Activated effector memory CD4-positive, alpha-beta T cell treated with Interleukin-2 at 50 U/mL for 16 hours (primary cell): ENCODE results near the gene ARL5A.
"Not testable (repeated sequence)": the region's sequence is repeated elsewhere in the genome, so short reads cannot be mapped to it uniquely, and the experiment has no call there.

ENCODE experiments used
- DNase-seq: peaks from one replicate; pipeline ENCODE4 v3.0.0-alpha.2; 2020

The ARL5A gene, protein sequence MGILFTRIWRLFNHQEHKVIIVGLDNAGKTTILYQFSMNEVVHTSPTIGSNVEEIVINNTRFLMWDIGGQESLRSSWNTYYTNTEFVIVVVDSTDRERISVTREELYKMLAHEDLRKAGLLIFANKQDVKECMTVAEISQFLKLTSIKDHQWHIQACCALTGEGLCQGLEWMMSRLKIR

DNA sequence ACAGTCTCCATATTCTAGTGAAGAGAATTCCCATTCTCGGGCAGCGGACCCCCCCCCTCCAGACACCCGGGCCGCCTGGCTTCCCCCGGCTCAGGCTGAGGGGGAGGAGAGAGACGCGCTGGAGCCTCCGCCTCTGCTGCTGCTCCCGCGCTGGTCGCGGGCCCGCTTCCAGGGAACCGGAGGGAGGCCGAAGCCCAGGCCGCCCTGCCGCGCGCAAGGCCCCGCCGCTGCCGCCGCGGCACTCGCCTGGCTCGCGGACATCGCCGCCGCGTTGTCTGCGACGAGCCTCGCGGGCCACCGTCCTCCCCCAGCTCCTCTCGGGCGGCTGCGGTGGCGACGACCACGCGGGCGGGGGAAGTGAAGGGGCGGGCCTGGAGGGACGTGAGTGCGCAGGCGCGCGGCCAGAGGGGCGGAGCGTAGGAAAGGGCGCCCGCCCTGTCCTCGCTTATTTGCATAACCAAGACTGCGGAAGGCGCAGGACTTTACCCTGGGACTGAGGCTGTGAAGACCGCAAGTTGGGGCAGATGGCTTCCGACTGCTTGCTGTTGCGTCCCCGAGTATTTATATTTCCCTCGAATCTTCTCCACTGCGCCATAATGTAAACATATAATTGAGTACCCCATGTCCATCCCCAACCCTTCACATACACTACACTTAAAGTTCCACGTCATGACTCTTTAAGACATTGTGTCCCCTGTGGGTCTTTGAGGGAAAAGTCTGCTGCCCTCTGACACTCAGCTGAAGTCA, at the start of gene ARL5A:
TSS of gene ARL5A (minus strand) at position 279 of the 747 bp plus-strand sequence. CDS start at position 34, 245 bp downstream.
- DNase-seq = peak; percentile 94

DNA sequence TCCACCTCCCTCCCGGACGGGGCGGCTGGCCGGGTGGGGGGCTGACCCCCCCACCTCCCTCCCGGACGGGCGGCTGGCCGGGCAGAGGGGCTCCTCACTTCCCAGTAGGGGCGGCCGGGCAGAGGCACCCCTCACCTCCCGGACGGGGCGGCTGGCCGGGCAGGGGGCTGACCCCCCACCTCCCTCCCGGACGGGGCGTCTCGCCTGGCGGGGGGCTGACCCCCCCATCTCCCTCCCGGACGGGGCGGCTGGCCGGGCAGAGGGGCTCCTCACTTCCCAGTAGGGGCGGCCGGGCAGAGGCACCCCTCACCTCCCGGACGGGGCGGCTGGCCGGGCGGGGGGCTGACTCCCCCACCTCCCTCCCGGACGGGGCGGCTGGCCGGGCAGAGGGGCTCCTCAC, 47.4 kb upstream of the ARL5A start:
- DNase-seq = not testable (repeated sequence)

DNA sequence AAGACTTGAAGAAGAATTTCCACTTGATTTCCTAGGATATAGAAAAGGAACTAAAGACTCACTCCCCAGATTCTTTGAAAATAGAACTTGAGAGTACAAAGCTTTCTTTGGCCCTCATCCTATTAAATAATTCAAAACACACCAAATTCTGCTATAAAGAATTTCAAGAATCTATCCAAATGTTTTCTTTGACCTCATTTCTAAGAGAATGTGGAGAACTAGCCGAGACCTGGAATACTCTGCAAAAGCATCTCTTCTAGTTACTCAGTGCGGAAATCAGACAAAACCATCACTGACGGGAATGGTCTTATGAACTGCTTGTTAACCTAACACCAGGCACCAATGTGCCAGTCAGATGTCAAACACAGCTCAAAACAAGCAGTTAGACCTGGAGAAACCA, 44.2 kb upstream of the ARL5A start:
- DNase-seq = no peak

DNA sequence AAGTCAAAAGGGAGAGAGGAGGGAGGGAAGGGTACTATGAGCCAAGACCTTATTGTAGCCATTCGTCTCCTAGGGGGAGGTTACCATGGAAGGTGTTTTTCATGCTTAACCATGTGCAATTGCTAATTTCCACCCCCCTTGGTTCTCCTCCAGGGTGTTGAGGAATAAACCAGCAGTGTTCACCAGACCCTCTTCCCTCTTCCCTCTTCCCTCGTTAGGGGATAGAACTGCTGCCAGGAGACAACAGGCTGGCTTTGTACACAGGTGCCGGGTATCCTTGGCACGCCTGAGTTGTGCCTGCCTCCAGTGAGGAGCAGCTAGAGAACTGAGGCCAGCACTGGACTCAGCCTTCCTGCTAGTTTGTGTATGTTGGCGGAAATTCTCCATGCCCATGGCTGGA, 41.1 kb upstream of the ARL5A start:
- no peak for DNase-seq

DNA sequence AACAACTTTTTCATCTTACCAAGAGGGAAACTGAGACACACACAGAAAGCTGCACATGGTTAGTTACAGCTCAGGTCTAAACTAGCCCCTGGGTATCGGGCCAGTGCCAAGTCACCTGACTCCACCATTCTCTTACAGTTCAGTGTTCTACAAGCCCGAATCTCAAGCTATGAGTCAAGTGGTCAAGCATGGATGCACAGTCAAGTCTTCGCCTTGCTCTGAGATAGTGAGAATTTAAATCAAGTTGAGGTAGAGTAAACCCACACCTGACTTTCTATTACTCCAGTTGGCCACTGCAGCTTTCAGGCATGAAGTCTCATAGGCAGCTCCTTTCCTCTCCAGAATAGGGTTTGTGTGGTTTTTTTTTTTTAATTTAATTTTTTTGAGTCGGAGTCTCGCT, 34.5 kb upstream of the ARL5A start:
- DNase-seq = no peak

DNA sequence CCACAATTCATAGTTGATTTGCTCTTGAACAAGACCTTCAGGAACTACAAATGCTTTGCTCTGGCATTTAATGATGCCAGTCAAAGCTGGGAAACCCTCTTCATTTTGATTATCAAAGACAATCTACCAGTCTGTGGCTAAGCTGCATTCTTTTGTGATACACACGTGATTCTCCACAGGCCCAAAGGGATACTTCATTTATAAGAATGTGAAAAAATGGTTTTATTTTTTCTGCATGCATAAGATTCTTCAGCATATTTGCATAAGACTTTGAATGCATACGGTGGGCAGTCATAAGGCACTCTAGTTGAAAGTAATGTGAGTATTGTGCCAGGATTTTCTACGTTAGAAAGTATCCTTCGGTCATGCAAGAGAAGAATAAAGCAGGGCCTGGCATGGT, 33.0 kb upstream of the ARL5A start:
- no peak for DNase-seq

DNA sequence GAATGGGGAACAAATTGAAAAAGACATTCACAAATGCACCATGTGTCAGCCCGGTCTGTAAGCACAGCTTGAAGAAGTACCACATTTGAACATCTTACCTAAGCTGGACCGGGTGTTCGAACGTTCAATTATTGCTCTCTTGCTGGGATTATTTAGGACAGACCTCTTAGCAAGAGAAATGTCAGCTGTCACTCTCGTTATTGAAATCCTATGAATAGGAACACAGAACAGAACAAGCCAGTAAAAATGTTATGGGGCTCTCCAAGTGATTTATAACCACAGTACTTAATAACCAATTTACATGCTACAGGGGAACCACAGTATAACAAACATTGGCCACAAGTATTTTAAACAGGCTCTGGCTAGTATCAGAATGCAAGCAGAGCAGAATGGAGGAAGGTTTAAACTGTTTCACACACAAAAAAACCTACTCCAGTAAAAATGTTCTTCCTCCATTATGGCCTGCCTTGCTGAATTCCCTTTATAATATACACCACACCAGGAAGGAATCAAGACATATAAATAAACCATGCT, 32.5 kb upstream of the ARL5A start:
- DNase-seq = no peak

DNA sequence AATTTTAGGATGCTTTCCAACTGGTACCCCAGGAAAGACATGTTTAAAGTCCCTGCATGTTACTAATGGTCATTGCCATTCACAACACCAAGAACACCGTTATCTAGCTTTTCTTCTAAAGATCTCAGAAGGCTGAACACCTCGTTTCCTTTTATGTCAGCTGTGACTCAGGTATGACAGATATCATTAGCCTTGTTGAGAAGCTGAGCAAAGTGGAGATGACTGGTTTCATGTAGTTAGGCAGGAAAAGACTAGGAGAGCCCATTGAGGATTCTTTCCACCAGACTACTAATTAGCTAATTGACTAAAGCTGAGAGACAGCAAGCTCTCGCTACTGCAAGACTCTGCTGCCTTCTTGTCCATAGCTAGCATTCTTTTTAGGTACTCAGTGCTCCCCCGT, 32.0 kb upstream of the ARL5A start:
- no peak for DNase-seq

DNA sequence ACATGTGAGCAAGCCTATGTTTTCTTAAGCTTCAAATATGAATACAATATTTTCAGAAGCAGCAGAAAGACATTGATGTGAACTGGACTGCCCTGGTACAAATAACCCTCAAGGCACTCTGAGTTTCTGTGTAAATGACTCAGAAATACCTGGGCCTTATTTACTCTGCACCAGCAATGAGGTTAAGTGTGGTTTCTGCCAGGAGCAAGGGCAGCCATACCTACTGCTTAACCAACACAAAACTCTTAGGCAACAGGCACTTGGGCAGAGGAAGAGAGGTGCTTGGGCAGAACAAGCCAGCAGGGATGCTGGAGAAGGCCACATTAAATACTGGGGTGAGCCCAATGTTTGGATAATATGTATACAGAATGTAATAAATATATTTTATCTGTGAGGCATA, 29.4 kb upstream of the ARL5A start:
- DNase-seq = no peak

DNA sequence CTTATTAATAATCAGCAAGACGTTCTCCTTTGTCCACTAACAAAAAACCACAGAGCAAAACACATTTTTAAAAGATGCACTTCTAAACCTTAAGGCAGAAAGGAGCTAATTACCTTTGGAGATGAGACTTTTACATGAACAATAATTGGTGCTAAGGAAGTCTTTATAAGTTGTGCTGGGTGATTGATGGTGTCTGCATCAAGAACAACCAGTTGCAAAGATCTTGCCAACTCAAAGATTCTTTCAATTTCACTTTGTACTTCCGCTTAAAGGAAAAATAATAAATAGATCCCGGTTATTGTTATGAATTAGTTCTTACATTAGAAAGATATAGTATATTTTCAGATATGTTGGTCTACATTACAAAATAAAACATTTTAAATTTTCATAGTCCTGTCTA, 26.9 kb upstream of the ARL5A start:
- no peak for DNase-seq

DNA sequence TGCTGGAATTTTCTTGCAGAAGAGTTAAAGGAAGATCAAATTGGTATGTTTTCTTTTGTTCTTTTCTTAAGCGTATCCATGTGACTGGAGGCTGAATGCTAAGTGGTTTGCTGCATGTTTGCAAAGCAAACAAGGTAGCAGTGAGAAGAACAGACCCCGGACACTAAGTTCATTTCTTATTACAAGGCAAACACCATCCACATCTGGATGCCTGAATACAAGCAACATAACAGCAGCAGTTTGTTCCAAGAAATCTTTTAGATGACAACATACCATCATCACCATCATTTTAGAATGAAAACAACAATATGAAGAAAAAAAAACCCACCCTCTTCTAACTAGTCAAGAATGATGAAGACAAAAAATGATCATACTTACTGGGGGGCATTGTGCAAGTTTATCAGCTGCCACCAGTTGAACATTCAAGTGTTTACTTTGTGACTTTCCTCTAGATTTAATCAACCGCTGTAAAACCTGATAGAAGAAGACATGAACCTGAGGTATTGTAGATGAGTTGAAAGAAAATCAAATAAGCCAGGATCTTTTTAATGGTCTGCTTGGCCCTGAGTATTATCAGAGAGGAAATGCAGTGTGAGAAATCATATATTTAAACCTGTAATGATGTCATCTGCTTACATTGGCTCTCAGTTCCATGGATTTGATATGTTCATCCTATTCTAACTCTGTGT, 25.0 kb upstream of the ARL5A start:
- no peak for DNase-seq

DNA sequence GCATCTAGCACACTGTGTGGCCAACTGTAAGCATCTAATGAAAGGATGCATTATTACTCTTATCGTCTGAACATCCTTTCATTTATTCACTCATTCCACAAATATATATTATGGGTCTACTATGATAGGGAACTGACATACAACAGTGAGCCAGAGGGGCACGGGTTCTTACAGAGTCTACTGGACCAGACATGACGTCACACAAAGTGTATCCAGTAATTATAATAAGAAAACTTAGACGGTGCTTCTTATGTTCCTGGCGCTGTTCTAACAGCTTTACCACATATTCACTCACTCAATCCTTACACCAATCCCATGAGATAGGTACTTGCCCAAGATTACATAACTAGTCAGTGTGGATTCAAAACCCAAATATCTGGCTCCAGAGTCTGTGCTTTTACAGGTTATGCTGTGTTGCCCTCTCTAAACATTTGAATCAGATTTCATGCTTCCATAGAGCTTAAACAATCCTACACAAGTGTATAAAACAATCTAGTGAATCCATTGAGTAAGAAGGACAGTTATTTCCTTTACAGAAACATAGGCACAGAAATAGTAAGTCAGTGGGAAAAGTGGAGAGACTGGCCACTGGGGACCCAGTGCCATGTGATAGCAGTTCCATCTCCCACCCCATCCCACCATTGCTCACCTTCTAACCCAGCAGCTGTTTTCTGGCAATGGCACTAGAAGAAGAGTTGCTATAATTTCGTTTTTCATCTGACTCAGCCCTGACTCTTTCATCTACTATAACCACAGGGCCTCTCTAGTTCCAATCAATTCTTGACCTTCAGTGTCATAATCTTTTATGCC, 24.2 kb upstream of the ARL5A start:
- DNase-seq = no peak

DNA sequence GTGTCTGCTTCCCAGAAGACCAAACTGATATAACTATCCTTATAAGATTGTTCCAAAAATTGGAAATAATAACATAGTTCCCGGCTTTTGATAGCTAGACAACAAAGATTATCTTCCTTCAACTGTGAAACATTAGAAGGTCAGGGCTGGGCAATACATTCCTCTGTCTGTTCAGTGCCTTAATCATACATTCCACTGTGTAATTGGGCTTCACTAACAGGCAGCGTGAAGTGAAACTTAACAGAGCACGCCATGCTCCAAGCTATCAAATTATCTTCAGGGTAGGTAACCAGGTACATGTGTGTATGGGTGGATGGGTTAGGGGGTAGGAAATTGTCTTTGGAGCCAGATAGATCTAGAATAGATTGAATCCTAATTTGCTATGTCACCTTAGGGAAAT, 23.5 kb upstream of the ARL5A start:
- no peak for DNase-seq

DNA sequence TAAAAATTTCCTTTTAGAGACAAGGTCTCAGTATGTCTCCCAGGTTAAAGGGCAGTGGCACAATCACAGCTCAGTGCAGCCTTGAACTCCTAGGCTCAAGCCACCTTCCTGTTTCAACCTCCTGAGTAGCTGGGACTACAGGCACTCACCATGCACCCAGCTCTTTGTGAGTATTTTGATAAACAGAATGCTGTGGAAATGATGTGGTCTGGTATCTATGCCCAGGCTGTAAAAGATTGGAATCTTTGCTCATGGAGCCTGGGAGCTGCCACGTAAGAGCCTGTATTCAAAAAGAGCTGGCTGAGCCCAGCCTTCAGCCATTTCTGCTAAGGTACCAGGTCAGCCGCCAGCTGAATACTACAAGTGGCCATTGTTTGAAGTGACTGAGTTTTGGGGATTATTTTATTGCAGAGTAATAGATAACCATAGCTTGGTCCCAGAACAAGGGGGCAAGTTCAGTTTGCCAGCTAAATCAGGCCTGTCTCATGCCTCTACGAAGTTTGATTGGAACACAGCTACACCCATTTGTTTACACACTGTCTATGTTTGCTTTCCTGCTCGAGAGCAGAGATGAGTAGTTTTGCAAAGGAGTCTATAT, 21.3 kb upstream of the ARL5A start:
- no peak for DNase-seq

DNA sequence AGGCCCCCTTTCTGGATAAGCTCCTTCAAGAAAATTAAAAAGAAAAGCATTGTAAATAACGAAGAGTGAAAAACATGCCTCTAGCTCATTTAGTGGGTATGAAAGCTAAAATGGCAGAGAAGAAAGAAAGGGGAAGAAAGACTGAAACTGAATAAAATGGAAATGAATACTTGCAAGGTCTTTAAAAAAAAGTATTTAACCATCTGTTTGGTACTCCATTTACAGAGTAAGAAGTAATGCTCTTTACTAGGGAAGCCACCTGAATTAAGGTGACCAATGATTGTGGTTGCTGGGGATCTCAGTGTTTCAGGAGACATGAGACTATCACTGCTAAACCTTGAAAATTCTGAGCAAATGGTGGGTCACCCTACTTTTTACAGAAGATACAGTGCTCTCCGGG, 17.7 kb upstream of the ARL5A start:
- no peak for DNase-seq

DNA sequence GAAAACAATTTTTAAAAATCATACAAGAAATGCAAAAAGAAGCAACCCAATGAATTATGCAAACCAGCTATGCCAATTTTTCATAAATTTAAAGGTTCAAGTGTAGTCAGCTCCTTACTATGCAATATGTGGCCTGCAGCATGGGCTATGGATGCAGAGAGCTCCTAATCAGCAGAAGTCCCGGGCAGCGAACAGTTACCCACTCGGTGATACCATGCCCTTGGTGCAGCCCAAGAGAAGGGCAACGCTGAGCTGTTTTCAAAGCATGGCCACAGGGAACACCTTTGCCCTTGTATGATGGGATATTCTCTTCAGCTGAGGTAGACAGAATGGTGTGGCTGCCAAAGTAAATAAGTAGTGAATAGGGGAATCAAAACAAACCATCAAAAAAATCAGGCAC, 17.3 kb upstream of the ARL5A start:
- DNase-seq = no peak

DNA sequence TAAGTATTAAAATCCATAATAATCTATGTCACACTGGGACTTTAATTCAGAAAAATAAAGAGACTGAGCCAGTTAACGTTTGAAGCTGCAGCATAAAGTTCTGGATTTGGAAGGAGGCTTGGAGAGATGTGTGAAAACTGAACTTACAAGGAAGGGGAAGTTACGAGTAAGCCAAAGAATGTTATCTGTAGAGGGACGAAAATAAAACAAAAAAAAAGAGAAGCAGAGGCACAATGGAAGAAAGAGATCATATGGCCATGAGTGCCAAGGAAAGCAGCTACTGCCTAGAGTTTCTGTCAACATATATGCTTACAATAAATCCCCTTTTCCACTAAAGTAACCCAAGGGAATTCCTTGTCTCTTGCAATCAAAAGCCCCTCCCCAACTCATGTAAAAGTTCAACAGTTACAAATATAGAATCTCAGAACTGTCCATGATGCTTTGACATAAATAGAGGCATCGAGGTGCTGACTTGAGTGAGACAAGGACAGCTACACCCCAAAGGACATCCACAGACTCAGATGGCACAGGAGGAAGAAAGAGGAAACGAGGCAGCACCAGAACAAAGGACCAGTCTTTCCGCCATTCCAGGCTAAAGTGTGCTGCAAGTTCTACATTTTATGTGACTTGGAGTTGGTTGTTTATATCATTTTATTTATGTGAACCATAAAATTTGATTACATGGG, 16.1 kb upstream of the ARL5A start:
- DNase-seq = no peak

DNA sequence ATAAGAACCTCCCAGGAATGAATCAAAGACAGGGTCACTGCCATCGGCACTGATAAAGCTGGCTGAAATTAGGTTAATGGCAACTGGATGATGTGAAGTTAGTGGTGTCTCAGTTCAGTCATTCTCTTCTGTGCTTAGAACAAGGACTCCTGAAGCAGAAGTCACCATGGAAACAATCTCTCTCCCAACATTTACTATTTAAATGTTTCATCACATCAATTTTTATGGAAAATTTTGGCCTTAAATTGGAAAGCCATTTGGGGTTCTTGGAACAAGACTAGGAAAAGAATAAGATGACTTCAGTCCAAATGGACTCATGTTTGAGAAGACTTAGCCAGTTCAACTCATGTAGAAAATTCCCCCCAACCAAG, 15.5 kb upstream of the ARL5A start:
- no peak for DNase-seq

DNA sequence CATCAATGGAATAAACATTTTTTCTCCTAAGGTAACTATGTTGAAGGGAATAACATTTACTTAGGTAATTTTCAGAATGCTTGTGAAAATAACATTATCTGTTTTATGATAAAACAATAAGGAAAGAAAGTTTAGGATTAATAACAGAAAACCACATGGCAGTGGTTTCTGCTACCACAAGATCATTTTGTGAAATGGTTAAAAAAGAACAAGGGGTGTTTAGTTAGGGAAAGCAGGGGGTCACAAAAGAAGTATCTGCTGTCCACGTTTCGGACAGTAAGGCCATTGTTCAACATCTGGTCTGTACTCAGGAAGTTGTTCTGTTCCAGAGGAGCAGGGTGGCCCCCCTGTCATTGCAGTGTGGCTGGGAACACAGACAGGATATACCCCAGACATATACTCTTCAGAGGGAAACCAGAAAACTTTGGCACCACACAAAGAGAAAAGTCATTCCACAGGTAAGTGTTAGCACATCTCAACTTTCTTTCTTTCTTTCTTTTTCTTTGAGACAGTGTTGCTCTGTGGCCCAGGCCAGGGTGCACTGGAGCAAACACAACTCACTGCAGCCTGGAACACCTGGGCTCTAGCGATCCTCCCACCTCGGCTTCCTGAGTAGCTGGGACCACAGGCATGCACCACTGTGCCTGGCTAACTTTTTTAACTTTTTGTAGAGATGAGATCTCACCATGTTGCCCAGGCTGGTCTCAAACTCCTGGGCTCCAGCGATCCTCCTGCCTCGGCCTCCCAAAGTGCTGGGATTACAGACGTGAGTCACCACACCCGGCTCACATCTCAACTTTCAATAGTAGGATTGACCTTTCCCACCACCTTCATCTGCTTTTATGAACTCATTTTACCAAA, 14.8 kb upstream of the ARL5A start:
- no peak for DNase-seq

DNA sequence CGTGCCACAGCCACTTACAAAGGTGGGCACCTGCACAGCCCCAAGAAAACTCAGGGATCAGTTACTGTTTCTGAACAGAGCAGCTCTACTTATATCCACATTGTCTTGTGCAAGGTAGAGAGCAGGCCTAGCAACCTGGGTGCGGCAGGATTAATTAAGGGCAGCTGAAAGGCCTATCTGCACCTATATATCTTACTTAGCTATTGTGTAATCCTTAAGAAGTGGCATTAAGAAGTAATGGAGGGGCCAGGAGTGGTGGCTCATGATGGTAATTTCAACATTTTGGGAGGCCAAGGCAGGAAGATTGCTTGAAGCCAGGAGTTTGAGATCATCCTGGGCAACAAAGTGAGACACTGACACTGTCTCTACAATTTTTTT, 12.8 kb upstream of the ARL5A start:
- DNase-seq = no peak
